Activated CD8-positive, alpha-beta memory T cell treated with anti-CD3 and anti-CD28 coated beads for 48 hours (primary cell): ENCODE results near the gene TMPRSS6.

Experiments
- DNase-seq, 3 experiments: peaks; one replicate each; pipeline ENCODE4 v3.0.0-alpha.2; 2020; ENCODE audit warnings: low read depth in 2 of 3, low spot score in 2 of 3

Gene TMPRSS6

DNA sequence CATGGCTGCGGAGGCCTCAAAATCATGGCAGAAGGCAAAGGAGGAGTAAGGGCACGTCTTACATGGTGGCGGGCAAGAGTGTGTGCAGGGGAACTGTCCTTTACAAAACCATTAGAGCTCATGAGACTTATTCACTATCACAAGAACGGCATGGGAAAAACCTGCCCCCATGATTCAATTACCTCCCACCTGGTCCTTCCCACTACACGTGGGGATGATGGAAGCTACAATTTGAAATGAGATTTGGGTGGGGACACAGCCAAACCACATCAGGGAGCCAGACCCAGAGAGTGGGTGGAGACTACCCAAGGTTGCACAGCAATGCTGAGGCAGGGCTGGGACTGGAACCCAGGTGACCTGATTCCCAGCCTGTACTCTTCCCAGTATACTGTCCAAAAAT lies 8.6 kb upstream of the TMPRSS6 start:
- DNase-seq: no peak

DNA sequence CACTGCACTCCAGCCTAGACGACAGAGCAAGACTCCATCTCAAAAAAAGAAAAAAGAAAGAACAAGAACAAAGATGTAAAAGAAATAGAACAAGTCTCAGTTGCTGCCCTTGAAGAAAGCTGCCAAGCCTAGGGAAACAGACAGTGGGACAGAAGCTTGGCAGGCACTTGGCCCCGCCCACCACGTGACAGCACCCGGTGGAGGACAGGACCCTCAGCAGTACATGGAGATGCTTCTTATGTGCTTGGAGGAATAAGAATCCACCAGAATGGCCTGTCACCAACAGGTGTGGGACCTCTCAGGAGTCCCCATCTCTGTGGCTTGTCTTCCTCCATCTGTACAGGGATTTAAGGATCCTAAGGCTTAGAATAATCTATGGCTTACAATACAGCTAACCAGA lies 7.6 kb upstream of the TMPRSS6 start:
- no peak for DNase-seq

DNA sequence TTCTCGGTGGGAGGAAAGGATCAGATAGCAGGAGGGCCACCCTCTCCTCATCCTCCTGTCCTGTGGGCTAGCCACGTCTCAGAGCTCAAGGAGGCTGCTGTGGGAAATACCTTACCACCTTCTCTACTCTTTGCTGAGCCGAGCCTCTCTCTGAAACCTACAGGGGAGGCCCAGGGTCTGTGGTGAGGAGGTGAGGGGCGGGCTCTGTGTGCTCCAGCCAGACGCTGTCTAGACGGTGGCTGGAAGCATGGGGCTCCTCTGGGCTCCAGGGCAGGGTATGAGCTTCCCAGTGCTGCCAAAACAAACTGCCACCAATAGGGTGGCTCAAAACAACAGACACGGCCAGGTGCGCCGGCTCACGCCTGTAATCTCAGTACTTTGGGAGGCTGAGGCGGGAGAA lies 5.5 kb upstream of the TMPRSS6 start:
- no peak for DNase-seq

DNA sequence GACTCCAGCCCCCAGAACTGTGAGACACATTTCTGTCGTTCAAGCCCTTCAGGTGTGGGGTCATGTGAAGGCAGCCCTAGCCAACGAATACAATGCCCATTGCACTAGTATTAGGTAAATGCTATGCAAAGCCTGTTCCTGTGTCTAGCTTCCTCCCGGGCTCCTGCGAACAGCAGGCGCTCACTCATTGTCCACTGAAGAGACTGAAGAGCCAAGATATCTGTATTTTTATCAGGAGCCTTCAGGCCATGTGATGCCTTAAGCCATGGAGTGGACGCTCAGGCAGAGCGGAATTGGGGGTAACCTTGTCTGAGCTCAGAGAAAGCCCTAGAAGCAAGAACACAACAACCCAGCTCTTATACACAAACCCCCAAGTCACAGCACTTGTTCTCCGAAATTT lies 4.2 kb upstream of the TMPRSS6 start:
- no peak for DNase-seq

DNA sequence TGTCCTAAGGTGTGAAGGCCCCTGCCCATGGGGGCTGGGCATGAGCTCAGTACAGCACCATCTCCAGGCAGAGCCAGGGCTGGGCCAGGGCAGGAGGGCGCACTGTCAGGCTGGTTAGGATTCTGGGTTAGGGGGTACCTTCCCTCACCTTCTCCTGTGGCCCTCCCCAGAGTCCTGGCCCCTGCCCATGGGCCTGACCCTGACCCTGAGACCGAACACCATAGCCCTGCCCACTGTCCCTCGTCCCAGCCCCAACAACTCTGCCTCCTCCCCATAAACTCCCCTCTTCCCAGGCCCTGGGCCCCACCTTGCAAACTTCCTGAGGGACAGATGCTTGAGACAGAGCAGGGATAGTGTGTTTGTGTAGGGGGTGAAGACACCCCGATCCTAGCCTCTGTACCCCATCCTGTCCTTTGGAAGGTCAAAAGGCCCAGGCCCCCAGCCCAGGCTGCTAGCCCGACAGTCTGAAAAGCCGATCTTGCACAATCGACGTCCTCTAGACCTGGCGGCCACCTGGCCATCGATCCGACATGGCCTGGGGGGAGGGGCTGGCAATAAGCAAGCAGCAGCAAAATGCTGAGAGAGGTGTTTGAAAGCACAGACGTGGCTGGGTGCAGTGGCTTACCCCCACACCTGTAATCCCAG lies 2.7 kb upstream of the TMPRSS6 start:
- DNase-seq: no peak

DNA sequence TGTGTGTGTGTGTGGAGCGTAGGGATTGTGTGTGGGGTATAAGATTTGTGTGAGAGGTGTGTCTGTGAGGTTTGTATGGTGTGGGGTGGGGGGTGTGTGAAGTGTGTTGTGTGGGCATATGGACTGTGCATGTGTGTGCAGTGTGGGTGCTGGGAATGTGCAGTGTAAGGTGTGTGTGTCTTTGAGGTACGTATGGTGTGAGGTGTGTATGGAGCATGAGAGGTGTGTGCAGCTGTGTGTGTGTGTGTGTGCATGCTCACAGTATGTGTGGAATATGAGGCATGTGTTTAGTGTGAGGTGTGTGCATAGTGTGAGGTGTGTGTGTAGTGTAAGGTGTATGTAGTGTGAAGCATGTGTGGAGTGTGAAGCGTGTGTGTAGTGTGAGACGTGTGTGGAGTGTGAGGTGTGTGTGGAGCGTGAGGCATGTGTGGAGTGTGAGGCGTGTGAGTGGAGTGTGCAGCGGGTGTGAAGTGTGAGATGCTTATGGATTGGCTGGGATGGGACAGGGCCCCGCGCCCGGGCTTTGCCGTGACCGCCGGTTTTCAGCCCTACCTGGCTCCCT lies 1.7 kb upstream of the TMPRSS6 start:
- DNase-seq: no peak

DNA sequence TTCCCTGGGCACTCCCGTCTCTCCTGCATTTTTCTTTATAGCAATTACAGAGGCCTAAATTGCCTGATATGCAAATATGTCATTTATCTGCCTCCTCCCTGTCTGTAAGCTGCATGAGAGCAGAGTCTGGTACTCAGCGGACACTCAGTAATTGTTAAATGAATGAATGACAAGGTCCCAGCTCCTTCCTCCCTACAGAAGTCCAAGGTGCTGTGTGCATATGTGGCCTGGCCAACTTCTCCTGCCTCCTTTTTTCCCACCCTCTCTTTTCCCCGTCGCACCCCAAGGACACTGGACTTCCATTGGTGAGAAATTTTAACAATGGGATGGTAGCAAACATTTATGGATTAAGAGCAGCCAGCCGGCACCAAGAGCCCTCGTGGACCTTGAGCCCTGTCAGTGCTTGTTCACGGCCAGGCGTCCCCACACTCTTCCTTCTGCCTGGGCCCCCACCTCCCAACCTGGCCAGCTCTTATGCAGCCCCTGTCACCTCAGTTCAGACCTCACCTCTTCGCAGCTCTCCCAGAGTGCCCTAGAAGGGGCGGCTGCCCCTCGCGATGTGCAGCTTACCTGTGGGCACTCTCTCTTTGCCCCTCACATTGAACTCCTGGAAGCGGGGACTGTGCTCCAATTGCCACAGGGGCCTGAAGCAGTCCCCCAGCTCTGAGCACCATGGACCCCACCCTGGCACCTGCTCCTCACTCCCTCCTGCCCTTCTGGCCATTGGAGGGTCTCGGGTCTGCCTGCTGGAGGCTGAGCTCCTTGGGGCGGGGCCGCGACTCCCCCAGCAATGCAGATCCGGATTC lies 1.5 kb downstream of the TMPRSS6 start:
- no peak for DNase-seq

DNA sequence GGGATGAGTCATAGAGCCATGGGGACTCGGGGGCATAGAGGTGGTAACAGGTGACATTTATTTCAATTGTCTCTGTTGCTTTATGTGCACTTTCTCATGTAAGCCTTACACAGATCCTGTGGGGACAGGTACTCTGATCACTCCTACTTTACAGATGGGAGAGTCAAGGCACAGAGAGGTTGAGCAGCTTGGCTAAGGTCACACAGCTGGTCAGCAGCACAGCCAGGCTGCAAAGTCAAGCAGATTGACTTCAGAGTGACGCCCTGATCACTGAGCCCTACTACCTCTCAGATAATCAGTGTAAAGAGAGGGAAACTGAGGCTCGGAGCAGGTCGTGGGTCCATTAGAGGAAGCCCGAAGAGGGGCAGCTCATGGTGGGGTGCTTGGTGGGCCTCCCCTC lies 3.5 kb downstream of the TMPRSS6 start:
- no peak for DNase-seq

DNA sequence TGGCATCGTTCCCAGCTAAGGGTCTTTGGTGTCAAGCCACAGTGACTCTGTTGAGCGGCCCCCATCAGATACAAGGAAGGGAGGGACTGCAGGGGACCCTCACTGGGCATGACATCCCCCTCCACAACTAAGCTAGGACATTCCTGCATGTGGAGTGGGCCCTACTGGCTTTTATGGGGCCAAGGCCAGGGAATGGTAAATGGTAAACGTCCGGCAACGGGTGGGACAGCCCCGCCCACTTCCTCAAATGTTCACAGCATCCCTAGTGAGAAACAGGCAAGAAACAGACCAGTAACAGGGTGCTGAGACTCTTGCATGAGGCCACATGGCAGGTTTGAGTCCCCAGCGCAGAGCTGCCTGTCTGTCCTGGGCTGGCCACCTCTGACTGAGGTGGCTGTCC lies 4.4 kb downstream of the TMPRSS6 start:
- no peak for DNase-seq

DNA sequence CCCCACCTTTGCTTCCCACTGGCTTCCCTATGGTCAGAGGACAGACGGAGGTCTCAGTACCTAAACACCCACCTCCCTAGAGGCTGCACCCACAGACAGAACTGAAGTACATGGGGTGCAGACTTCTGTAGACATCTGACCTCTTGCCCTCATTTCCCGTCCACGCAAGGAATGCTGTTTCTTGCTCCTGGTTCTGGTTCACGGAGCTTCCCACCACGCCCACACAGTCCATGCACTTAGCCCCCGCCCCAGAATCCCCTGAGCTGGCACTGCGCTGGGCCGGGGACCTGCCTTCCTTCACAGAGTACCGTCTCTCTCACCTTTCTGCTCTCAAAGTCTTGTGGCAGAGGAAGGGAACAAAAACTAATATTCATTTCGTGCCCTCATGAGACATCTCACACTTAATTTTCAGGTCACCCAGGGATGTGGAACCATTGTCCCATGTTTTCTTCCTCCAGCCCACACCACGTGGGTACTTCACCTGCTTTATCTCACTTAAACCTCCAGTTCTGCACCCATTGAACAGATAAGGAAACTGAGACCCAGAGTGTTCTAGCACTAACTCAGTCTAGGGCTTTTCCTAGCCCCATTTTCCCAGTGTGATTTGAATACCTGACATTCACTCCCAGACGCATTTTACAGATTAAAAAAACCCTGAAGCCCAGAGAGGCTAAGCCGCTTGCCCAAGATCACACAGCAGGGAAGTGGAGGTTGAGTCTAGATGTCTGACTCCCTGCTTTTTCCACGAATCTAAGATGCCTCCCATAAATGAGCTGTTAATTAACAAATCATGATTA lies 5.7 kb downstream of the TMPRSS6 start:
- no peak for DNase-seq

DNA sequence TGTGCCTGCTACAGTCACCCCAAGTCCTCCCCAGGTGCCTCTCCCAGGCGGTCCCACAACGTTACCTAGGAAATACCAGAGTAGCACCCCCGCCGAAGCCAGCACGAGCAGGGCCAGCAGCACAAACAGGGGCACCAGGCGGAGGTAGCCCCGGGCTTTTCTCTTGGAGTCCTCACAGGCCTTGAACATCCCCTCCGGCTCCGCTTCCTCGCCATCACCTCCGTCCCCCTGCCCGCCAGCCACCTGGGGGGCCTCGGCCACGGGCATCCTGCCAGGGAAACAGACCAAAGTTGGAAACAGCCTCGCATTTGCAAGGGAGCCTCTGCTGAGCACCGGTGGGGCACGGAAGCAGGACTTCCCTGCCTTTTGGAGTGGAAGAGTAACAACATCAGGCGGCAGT lies 6.4 kb downstream of the TMPRSS6 start:
- no peak for DNase-seq

DNA sequence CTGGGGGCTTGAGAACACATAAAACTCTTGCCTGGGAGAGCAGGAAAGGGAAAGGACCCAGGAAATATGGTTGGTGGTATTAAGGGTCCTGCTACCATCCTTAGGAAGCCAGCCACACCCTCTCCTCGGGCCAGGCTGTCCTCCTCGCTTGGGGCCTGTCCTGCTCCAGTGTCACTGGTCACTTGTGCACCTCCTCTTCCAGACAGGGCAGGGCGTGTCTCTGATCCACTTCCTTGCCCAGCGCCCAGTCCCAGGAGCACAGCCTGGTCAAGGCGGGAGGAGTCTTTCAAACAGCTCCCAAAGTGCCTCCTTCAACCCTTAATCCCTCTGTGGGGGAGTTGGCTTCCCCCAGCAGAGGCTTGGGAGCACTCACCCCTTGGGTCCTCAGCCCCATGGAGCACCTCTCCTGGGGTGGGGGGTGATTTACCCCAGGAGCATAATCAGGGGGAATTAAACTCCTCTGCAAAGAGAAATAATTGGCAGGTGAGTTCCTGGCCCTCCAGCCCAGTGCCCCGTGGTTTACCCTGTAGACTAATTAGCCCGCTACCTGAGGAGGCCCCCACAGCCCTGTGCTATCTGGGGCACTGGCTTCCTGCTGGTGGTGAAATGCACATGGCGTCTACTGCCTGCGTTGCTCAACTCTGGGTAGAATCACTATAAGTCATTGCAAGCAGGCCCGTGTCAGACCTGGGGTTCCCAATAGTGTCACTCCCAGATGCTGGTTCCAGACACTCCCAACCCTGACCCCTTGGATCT lies 8.0 kb downstream of the TMPRSS6 start:
- DNase-seq: no peak

DNA sequence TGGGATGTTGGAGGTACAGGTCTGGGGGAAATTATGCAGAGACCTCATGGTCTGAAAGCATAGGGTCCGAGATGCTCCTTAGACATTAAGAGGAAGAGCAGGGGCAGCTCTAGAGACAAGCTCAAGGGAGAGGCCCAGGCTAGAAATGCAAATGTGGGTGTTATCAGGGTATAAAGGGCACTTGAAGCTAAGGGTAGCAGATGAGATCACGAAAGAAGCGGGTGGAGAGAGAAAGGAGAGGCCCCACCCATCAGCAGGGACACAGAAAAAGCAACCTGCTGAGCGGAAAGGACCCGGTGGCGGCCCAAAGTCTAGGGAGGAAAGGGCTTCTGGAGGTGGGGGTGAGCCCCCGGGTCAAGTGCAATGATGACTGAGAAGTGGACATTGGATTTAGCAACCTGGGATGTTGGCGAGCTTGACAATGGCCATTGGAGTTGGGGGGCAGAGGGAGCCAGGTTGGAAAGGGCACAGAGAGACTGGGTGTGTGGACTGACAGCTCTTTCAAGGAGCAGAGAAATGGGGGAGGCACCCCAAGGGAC lies 8.9 kb downstream of the TMPRSS6 start:
- DNase-seq: no peak

DNA sequence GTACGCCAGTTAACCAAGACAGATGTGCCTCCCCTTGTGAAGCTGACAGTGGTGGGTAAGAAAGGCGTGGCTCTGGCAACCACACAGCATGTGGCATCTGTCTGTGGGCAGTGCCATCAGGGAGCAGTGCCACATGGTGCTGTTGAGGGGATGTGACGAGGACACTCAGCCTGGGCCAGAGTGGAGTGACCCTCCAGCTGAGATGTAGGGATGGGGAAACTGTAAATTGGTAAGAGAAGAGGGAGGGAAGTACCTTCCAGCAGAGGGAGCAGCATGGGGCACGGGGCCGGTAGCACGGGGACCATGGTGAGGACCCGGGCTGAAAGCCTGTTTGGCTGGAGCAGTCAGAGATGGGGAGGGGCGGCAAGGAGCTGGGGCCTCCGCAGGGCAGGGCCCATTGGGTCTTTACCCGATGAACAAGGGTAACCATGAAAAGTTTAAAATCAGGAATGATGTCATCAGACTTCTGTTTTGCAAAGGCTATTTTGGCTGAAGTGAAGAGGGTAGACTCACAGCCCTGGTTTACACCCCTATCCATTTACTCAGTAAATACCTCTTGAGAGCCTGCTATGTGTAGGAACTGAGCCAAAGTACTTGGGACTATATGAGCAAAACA lies 10.4 kb downstream of the TMPRSS6 start:
- no peak for DNase-seq

DNA sequence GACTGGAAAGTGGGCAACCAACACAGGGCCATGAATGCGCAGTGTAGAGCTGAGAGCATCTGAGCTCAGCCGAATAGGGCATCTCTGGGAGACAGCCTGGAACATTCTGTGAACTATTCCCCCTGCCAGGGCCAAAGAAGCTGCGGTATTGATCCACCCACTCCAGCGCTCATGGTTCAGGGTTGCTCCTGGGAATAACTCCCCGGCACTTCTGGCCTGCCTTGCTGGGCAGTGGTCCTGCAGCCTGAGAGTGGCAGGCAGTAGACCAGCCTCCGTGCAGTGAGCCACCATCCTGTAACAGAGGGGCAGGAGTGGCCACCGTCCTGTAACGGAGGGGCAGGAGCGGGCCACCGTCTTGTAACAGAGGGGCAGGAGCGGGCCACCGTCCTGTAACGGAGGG lies 12.2 kb downstream of the TMPRSS6 start:
- DNase-seq: no peak

DNA sequence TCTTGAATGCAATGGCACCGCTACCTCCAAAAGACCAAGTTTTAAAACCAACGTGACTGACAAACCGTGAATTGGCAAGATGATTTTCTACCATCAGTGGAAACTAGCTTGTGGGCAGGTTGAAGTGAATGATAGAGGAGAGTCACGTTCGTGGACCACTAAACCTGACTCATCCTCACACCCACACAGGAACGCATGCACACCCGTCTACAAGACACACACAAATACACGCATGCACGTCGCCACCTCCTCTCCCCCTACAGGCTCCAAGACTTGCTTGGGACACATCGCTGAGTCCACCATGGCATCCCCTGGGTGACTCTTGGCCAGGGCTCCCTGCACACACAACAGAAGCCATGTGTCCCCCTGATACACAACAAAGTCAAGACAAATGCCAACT lies 14.4 kb downstream of the TMPRSS6 start:
- peak in 2 of 3 experiments; percentile 31 to 47 for DNase-seq

DNA sequence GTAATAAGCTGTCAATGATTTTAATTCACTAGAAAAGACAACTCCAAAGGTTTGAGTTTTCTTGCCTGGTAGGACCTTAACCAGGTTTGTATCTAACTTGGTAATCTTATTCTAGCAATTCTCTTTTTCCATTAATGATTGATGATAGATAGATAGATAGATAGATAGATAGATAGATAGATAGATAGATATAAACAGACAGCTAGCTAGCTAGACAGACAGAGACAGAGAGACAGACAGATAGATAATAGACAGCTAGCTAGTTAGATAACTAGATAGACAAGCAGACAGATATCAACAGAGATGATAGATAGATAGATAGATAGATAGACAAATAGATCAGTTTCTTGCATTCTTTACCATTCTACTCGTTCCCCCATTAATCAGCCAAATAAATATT lies 15.3 kb downstream of the TMPRSS6 start:
- DNase-seq: no peak

DNA sequence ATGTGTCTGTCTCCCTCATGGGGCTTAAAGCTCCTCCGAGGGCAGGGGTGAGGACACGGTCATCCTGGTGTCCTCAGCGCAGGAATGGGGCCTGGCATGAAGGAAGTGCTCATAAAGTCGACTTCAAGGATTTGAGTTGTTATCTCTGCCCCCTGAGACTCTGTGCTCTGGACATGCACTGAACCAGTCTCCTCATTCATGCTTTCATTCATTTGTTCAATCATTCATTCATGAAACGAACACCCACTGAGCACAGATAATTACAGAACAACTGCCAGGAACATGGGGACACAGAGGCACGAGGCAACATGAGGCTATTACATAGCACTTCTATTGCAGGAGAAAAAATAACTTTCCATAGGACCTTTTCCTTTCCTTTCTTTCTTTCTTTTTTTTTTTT lies 16.5 kb downstream of the TMPRSS6 start:
- DNase-seq: no peak

DNA sequence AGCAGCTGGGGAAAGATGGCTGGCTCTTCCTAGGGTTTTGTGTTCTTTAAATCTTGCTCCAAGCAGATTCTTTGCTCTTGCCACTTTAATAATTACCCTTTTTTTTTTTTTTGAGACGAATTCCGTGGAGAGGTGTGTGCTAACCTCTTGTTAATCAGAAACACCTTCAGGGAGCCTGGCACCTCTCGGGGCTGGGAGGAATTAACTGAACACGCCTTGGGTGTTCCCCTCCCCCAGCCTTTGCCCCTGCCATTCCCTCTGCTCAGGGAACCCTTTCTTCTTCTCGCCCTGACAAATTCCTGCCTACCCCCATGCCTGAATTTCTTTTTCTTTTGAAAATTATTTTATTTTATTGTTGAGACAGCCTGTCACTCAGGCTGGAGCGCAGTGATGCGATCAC lies 17.5 kb downstream of the TMPRSS6 start:
- no peak for DNase-seq

DNA sequence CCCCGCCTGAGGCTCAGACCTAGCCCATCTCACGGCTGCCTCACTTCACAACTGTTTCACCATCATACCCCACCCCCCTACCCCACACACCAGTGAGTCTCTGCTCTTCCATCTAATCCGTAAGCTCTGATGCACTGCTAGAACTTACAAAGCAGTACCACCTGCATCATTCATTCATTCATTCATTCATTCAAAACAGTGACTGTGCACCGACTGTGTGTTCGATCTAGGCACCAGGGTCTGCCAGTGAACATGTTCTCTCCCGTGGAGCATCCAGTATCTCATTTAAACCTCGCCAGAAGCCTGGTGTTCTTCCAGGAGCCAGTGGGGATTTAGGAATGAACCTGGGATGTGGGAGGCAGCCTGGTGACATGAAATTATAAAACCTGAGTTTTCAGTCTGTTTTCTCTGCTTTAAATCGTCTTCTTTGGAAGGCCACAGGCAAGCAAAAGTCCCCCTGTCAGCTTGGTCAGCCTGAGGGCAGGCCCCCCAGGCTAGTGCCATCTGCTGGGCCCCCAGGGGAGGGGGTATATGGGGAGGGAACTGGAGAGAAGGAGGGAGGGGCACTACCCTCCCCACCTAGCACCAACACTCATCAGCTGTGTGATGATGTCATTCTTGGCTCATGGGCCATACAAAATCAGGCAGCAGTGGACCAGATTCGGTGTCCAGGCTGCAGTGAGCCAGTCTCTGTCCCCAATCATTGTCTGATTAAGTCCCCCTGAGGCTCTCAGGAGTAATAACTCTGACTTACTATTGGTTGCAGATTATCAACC lies 18.4 kb downstream of the TMPRSS6 start:
- no peak for DNase-seq
